K562 (cell line): ENCODE results near the gene RPUSD2. TPM values are rescaled to one million over a fixed set of nuclear protein-coding genes. Genes with fewer than 3 reads are reported as not detected.
A peak's percentile ranks its signal among the peaks of the same experiment; 100 is the strongest.

Source experiments
- ELF1 ChIP-seq: fragments of 200-800 bp; sonication (Bioruptor generic); IDR thresholded peaks from 2 replicates; pipeline ENCODE4 v1.6.1; 2016; ENCODE audit warnings: missing genetic modification characterization, missing compliant biosample characterization
- FIP1L1 ChIP-seq: fragments of 200-400 bp; formaldehyde crosslinking; IDR thresholded peaks from 2 replicates; pipeline ENCODE4 v1.6.1; 2018; ENCODE audit warnings: mild to moderate bottlenecking, low read depth, low read length; ENCODE audit not compliant: poor library complexity, severe bottlenecking
- KLF6 ChIP-seq: fragments of 250-450 bp; sonication (Bioruptor Pico); IDR thresholded peaks from 2 replicates; pipeline ENCODE4 v1.4.0; 2020; ENCODE audit warnings: mild to moderate bottlenecking, moderate library complexity, borderline replicate concordance
- LARP7 ChIP-seq: fragments of 450-650 bp; IDR thresholded peaks from 2 replicates; pipeline ENCODE4 v1.6.1; 2016
- MAFG ChIP-seq: fragments of 450-650 bp; conservative IDR thresholded peaks from 2 replicates; pipeline ENCODE4 v1.6.1; 2016; ENCODE audit warnings: missing genetic modification characterization, missing compliant biosample characterization
- MTA3 ChIP-seq: fragments of 450-650 bp; formaldehyde crosslinking; IDR thresholded peaks from 2 replicates; pipeline ENCODE4 v1.6.1; 2017; ENCODE audit warnings: mild to moderate bottlenecking, borderline replicate concordance
- PTBP1 ChIP-seq: fragments of 200-400 bp; formaldehyde crosslinking; IDR thresholded peaks from 2 replicates; pipeline ENCODE4 v1.6.1; 2017; ENCODE audit warnings: low read depth, low read length
- RBM14 ChIP-seq: fragments of 200-400 bp; formaldehyde crosslinking; IDR thresholded peaks from 2 replicates; pipeline ENCODE4 v1.6.1; 2018; ENCODE audit warnings: low read depth, mild to moderate bottlenecking, low read length, moderate library complexity, borderline replicate concordance; ENCODE audit not compliant: insufficient read depth
- SMARCE1 ChIP-seq: fragments of 450-650 bp; IDR thresholded peaks from 2 replicates; pipeline ENCODE4 v1.7.1; 2016; ENCODE audit warnings: mild to moderate bottlenecking
- SREBF2 ChIP-seq: sonication (generic); formaldehyde crosslinking; IDR thresholded peaks from 2 replicates; pipeline ENCODE4 v1.4.0; 2020; ENCODE audit warnings: mild to moderate bottlenecking, missing genetic modification reagents
- SRSF9 ChIP-seq: fragments of 200-400 bp; formaldehyde crosslinking; IDR thresholded peaks from 2 replicates; pipeline ENCODE4 v1.6.1; 2017; ENCODE audit warnings: low read depth, low read length, borderline replicate concordance
- STAT5A ChIP-seq: IDR thresholded peaks from 2 replicates; pipeline ENCODE4 v1.6.1; 2012; ENCODE audit warnings: low read length, inconsistent platforms, borderline replicate concordance
- STAT5B ChIP-seq: fragments of 250-450 bp; sonication (Bioruptor Pico); IDR thresholded peaks from 2 replicates; pipeline ENCODE4 v1.8.0; 2021; ENCODE audit warnings: mild to moderate bottlenecking, inconsistent platforms
- TGIF2 ChIP-seq: sonication (generic); formaldehyde crosslinking; IDR thresholded peaks from 2 replicates; pipeline ENCODE4 v1.8.1; 2022; ENCODE audit warnings: mild to moderate bottlenecking, missing genetic modification reagents, moderate library complexity
- ZBTB8A ChIP-seq: fragments of 450-650 bp; IDR thresholded peaks from 2 replicates; pipeline ENCODE4 v1.6.1; 2018; ENCODE audit warnings: mild to moderate bottlenecking, moderate library complexity; ENCODE audit not compliant: partially characterized antibody
- ZNF124 ChIP-seq: sonication (generic); formaldehyde crosslinking; IDR thresholded peaks from 2 replicates; pipeline ENCODE4 v1.8.1; 2022; ENCODE audit warnings: missing genetic modification reagents
- ZNF140 ChIP-seq: fragments of 250-450 bp; sonication (Bioruptor Pico); IDR thresholded peaks from 2 replicates; pipeline ENCODE4 v1.8.0; 2021; ENCODE audit warnings: moderate library complexity, mild to moderate bottlenecking, inconsistent platforms
- ZNF3 ChIP-seq: fragments of 250-450 bp; sonication (Bioruptor Pico); IDR thresholded peaks from 2 replicates; pipeline ENCODE4 v1.5.0; 2021; ENCODE audit warnings: mild to moderate bottlenecking, moderate library complexity
- ZNF57 ChIP-seq: fragments of 450-650 bp; formaldehyde crosslinking; IDR thresholded peaks from 2 replicates; pipeline ENCODE4 v1.4.0; 2020; ENCODE audit warnings: mild to moderate bottlenecking, moderate library complexity
- polyA plus RNA-seq, 8 experiments: library from polyadenylated mRNA; depleted of rRNA in 4 of 8; stranded (reverse) in 5 of 8; unstranded in 3 of 8; fragments of >200 nt; fragmentation: Nextera tagmentation in 2 of 8; fragmentation: Illumina TruSeq in 1 of 8; extraction: Ambion mirVana in 2 of 8; extraction: Trizol in 1 of 8; gene quantifications; 2 replicates each; pipeline versions ENCODE4 v1.2.1 to v1.2.3, GENCODE V29; 2011 to 2014; ENCODE audit warnings: inconsistent platforms in 1 of 8, missing spikeins in 1 of 8
- total RNA-seq, 7 experiments: library from RNA; depleted of rRNA in 6 of 7; stranded (reverse); fragments of >200 nt in 6 of 7; fragmentation: Illumina TruSeq in 2 of 7; extraction: Trizol in 2 of 7; gene quantifications; 2 replicates each; pipeline versions ENCODE4 v1.2.1 to v1.2.3, GENCODE V29; 2011 to 2021; ENCODE audit warnings: low replicate concordance in 1 of 7
- TF ChIP-seq, protein P1 (sequence below): sonication (generic); IDR thresholded peaks from 2 replicates; pipeline ENCODE4 v1.6.1; 2016
- TF ChIP-seq, protein P2 (sequence below), 2 experiments: fragments of 450-650 bp in 1 of 2; sonication (generic) in 1 of 2; formaldehyde crosslinking in 1 of 2; IDR thresholded peaks in 1 of 2; conservative IDR thresholded peaks in 1 of 2; 2 replicates each; pipeline versions ENCODE4 v1.6.1 to v1.8.1; 2016 to 2023; ENCODE audit warnings: mild to moderate bottlenecking in 2 of 2, moderate library complexity in 2 of 2, inconsistent platforms in 1 of 2, missing genetic modification reagents in 1 of 2
- TF ChIP-seq, protein P3 (sequence below): fragments of 450-650 bp; IDR thresholded peaks from 2 replicates; pipeline ENCODE4 v1.6.1; 2016; ENCODE audit warnings: mild to moderate bottlenecking

Gene RPUSD2
- total and polyA plus RNA-seq, 9 of the 15 experiments (the other 6 are each of a cell fraction or from before 2014, with no cell fraction given) = 3.7 to 30.2 (median 14.3) TPM

DNA sequence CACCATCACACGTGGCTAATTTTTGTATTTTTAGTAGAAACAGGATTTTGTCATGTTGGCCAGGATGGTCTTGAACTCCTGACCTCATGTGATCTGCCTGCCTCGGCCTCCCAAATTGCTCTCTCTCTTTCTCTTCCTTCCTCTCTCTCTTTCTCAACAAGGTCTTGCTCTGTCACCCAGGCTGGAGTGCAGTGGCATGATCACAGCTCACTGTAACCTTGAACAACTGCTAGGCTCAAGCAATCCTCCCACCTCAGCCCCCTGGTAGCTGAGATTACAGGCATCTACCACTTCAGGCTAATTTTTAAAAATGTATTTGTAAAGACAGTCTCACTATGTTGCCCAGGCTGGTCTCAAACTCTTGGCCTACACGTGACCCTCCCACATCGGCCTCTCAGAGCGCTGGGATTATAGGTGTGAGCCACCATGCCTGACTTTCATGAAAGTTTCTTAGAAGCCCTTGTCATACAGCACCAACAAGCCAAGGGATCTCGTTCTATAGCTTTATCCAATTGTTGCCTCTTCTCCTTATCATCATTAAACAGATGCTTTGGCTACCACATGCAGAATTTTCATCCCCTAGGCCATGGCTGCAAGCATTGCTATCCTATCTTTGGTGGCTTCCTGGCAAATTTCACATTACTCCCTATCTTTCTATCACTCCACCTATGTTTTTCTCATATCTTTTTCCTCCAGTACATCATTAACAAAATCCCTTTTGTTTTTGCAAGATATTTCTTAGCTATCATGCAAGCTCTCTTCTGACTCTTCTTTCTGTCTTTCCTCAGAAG, 10.0 kb upstream of the RPUSD2 start (continued):
- TF ChIP-seq, protein P1, sequence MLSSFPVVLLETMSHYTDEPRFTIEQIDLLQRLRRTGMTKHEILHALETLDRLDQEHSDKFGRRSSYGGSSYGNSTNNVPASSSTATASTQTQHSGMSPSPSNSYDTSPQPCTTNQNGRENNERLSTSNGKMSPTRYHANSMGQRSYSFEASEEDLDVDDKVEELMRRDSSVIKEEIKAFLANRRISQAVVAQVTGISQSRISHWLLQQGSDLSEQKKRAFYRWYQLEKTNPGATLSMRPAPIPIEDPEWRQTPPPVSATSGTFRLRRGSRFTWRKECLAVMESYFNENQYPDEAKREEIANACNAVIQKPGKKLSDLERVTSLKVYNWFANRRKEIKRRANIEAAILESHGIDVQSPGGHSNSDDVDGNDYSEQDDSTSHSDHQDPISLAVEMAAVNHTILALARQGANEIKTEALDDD = no peak
- TF ChIP-seq ZNF124 (CRISPR knock-in tag) (no peak), PTBP1 (no peak), ZBTB8A (no peak), TGIF2 (CRISPR knock-in tag) (no peak), SRSF9 (no peak), RBM14 (no peak), MTA3 (no peak), ZNF57 (CRISPR knock-in tag) (no peak), ZNF140 (CRISPR knock-in tag) (no peak), KLF6 (no peak), STAT5B (CRISPR knock-in tag) (no peak), MAFG (tag) (no peak), FIP1L1 (no peak), SREBF2 (no peak), ZNF3 (no peak), ELF1 (tag) (no peak), STAT5A (peak; percentile 95), SMARCE1 (peak; percentile 91), LARP7 (no peak)
- TF ChIP-seq, protein P2, sequence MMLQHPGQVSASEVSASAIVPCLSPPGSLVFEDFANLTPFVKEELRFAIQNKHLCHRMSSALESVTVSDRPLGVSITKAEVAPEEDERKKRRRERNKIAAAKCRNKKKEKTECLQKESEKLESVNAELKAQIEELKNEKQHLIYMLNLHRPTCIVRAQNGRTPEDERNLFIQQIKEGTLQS (IDR thresholded peaks at IDR 0.05) = no peak; the same call in 1 of the 2 replicates
- TF ChIP-seq, protein P2 (CRISPR knock-in tag; conservative IDR thresholded peaks at IDR 0.05) = no peak
- TF ChIP-seq, protein P3, sequence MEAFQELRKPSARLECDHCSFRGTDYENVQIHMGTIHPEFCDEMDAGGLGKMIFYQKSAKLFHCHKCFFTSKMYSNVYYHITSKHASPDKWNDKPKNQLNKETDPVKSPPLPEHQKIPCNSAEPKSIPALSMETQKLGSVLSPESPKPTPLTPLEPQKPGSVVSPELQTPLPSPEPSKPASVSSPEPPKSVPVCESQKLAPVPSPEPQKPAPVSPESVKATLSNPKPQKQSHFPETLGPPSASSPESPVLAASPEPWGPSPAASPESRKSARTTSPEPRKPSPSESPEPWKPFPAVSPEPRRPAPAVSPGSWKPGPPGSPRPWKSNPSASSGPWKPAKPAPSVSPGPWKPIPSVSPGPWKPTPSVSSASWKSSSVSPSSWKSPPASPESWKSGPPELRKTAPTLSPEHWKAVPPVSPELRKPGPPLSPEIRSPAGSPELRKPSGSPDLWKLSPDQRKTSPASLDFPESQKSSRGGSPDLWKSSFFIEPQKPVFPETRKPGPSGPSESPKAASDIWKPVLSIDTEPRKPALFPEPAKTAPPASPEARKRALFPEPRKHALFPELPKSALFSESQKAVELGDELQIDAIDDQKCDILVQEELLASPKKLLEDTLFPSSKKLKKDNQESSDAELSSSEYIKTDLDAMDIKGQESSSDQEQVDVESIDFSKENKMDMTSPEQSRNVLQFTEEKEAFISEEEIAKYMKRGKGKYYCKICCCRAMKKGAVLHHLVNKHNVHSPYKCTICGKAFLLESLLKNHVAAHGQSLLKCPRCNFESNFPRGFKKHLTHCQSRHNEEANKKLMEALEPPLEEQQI = peak; percentile 90
